WI38 (cell line): Measurements from ENCODE around the gene CCDC154.

Experiments
- H3K4me3 ChIP-seq: 2 replicates; pipeline ENCODE4 v1.5.1; 2011; ENCODE audit warnings: low read depth, mild to moderate bottlenecking, control low read depth, low read length
- CTCF ChIP-seq: IDR thresholded peaks from 2 replicates; pipeline ENCODE4 v1.5.1; 2012; ENCODE audit warnings: low read depth, mild to moderate bottlenecking, control low read depth, low read length

CCDC154 gene

GRCh38 chr16:1439058-1439698, 5.2 kb downstream of the CCDC154 start:
- no peak overlapping the region for H3K4me3 ChIP-seq
- no peak for TF ChIP-seq CTCF

- no peak for TF ChIP-seq CTCF
- H3K4me3 ChIP-seq, result no peak overlapping the region
These were observed 5.9 kb downstream of the CCDC154 start for GRCh38 chr16:1438229-1439057.

- TF ChIP-seq CTCF, result no peak
- no peak overlapping the region for H3K4me3 ChIP-seq
These were observed 6.8 kb downstream of the CCDC154 start for GRCh38 chr16:1437606-1438005.

GRCh38 chr16:1436731-1437355, 7.5 kb downstream of the CCDC154 start:
- H3K4me3 ChIP-seq, result no peak overlapping the region
- no peak for TF ChIP-seq CTCF

DNA sequence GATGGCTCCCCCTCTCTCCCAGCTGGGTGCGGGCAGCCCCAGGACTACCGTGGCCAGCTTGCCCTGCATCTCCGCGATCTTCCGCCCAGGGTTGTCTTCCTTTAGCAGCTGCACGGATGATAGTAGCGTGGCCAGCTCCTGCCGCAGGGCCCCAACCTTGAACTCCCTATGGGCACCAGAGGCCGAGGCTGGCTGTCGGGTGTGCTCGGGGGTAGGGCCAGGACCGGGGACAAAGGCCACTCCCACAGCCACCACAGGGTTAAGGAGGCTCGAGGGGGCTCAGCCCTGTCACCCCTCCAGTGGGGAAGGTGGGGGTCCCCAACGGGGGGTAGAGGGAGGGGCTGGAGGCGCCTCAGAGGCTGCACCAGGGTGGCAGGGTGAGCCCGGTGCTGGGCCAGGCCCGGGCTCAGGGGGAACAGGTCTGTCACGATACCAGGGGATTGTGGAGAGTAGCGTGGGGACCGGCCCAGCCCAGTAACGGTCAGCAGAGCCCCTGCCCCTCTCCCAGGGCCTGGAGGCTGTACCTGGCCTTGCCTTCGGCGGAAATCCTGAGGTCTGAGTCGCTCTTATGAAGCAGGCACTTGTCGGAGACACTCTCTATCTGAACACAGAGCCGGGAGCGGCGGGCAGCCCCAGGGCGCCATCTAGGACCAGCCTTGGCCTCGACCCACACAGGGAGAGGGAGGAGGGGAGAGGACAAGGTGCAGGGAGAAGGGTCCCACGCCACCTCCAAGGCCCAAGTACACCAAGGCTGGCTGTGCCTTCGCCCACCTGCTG, 8.2 kb downstream of the CCDC154 start:
- H3K4me3 ChIP-seq, result no peak overlapping the region
- no peak for TF ChIP-seq CTCF

DNA sequence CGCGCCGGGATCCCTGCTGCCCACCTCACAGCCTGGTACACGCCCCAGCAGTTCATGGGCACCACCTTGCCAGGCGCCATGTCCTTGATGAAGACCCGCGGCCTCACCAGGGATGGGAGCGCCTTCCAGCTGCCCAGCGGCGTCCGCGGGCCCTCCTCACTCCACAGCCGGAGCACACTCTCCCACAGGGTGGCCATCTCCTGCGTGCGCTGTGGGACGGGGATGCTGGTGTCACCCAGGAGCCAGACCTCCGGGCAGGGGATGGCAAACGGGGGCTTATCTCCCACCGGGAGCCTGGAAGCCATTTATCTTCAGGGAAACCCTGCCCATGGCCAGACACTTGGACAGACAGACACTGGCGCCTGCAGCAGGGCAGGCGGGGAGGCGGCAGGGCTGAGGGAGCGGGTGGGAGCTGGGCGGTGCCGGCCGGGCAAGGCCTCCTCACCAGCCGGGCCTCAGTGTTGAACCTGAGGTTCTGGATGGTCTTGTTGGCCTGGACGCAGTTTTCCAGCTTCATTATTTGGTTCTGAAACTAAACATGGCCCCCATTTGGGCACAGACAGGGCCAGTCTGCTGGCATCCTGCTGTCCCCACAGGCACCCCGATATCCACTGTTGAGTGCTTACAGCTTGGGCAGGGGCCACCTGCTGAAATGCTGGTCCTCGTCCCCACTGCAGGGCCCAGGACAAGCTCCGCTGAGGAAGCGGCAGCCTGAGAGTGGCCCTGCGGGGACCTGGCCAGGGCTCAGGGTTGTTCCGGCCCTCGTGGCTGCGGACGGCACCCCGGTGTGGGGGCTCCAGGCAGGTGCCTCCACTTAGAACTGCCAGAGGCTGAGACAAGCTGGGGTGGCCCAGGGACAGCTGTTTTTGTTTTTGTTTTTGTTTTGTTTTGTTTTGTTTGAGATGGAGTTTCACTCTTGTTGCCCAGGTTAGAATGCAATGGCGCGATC, 9.4 kb downstream of the CCDC154 start:
- no peak overlapping the region for H3K4me3 ChIP-seq
- no peak for TF ChIP-seq CTCF
